H1 (cell line): Measurements from ENCODE around the gene OGT. TPM values are rescaled to one million over a fixed set of nuclear protein-coding genes. Genes with fewer than 3 reads are reported as not detected.

Experiments used
- CTCF ChIA-PET: fragments of 300-600 bp; sonication (Branson Sonifier 250); formaldehyde crosslinking; loops from one replicate; lab custom pipeline; 2021; ENCODE audit not compliant: partially characterized antibody; lab: Charles Lee
- POLR2A ChIA-PET: fragments of 300-600 bp; sonication (Branson Sonifier 250); formaldehyde crosslinking; loops from one replicate; lab custom pipeline; 2021; ENCODE audit warnings: inconsistent platforms; ENCODE audit not compliant: partially characterized antibody; lab: Charles Lee
- DNase-seq, 2 experiments: peaks; one replicate each; pipeline versions ENCODE4 v3.0.0 to v3.0.0-alpha.2; 2010 to 2022; ENCODE audit warnings: low spot score in 2 of 2, low read depth in 1 of 2, mixed read lengths in 1 of 2
- FAIRE-seq: peaks from 2 replicates; lab custom pipeline; 2011; peaks lifted over from hg19 to GRCh38; lab: Jason Lieb, UNC
- H2AFZ ChIP-seq: 2 replicates; pipeline ENCODE4 v1.8.1; 2012; ENCODE audit warnings: low read length, inconsistent platforms
- H2AK5ac ChIP-seq: 2 replicates; pipeline ENCODE4 v1.6.1; 2013; ENCODE audit warnings: low read depth, low read length
- H2BK120ac ChIP-seq: replicated peaks from 2 replicates; pipeline ENCODE3; 2013; ENCODE audit warnings: low read depth, low read length, inconsistent platforms
- H2BK12ac ChIP-seq: 2 replicates; pipeline ENCODE4 v1.6.1; 2013; ENCODE audit warnings: low read depth, low read length
- H2BK15ac ChIP-seq: 2 replicates; pipeline ENCODE4 v1.6.1; 2013; ENCODE audit warnings: low read length
- H2BK20ac ChIP-seq: 2 replicates; pipeline ENCODE4 v1.6.1; 2013; ENCODE audit warnings: low read length
- H2BK5ac ChIP-seq: 2 replicates; pipeline ENCODE4 v1.6.1; 2013; ENCODE audit warnings: low read depth, low read length
- H3K14ac ChIP-seq: 2 replicates; pipeline ENCODE4 v1.6.1; 2013; ENCODE audit warnings: inconsistent platforms; ENCODE audit not compliant: insufficient read length
- H3K18ac ChIP-seq: 2 replicates; pipeline ENCODE4 v1.6.1; 2013; ENCODE audit warnings: low read length; ENCODE audit errors: extremely low read depth
- H3K23ac ChIP-seq: 2 replicates; pipeline ENCODE4 v1.6.1; 2013; ENCODE audit warnings: inconsistent platforms; ENCODE audit not compliant: insufficient read length
- H3K23me2 ChIP-seq: 2 replicates; pipeline ENCODE4 v1.6.1; 2013; ENCODE audit warnings: low read depth, low read length
- H3K27ac ChIP-seq: 2 replicates; pipeline ENCODE4 v1.6.1; 2011; ENCODE audit warnings: low read depth, low read length, inconsistent platforms
- H3K27me3 ChIP-seq, 4 experiments: replicated peaks in 1 of 4; 1 replicate in 1 of 4; 2 replicates in 3 of 4; pipeline versions ENCODE4 v1.6.1 to v1.8.1; 2011 to 2013; ENCODE audit warnings: low read length in 3 of 4, mild to moderate bottlenecking in 3 of 4, inconsistent platforms in 2 of 4, mixed read lengths in 2 of 4, moderate library complexity in 1 of 4; ENCODE audit not compliant: control insufficient read depth in 3 of 4, insufficient read depth in 3 of 4; ENCODE audit errors: extremely low read depth in 1 of 4
- H3K36me3 ChIP-seq, 4 experiments: 2 replicates each; pipeline versions ENCODE4 v1.6.1 to v1.8.1; 2011 to 2013; ENCODE audit warnings: mild to moderate bottlenecking in 4 of 4, low read length in 3 of 4, moderate library complexity in 2 of 4, control low read depth in 1 of 4, inconsistent platforms in 1 of 4; ENCODE audit not compliant: insufficient read depth in 4 of 4, control insufficient read depth in 2 of 4
- H3K4ac ChIP-seq: replicated peaks from 2 replicates; pipeline ENCODE3; 2013; ENCODE audit warnings: low read length, low read depth, mixed read lengths, inconsistent platforms; ENCODE audit not compliant: insufficient read length
- H3K4me1 ChIP-seq, 4 experiments: replicated peaks in 1 of 4; 1 replicate in 1 of 4; 2 replicates in 3 of 4; pipeline versions ENCODE4 v1.6.1 to v1.8.1; 2011 to 2013; ENCODE audit warnings: low read length in 3 of 4, inconsistent platforms in 2 of 4, mixed read lengths in 1 of 4; ENCODE audit not compliant: insufficient read depth in 4 of 4, control insufficient read depth in 3 of 4
- H3K4me2 ChIP-seq, 2 experiments: 2 replicates each; pipeline versions ENCODE4 v1.6.1 to v1.8.1; 2011 to 2013; ENCODE audit warnings: low read depth in 2 of 2, low read length in 2 of 2, control low read depth in 1 of 2, inconsistent platforms in 1 of 2, mild to moderate bottlenecking in 1 of 2; ENCODE audit not compliant: insufficient read depth in 1 of 2
- H3K4me3 ChIP-seq, 4 experiments: fragments of 200-600, 300-600 bp in 1 of 4; sonication (generic), shearing (Covaris generic), sonication (Bioruptor Twin) in 1 of 4; 2 replicates each; pipeline versions ENCODE4 v1.5.1 to v1.8.1; 2011 to 2016; ENCODE audit warnings: low read length in 4 of 4, low read depth in 3 of 4, control low read depth in 2 of 4, inconsistent platforms in 2 of 4, mild to moderate bottlenecking in 2 of 4, mixed read lengths in 1 of 4, moderate library complexity in 1 of 4; ENCODE audit not compliant: insufficient read depth in 2 of 4; ENCODE audit errors: extremely low read depth in 1 of 4
- H3K56ac ChIP-seq: replicated peaks from 2 replicates; pipeline ENCODE3; 2013; ENCODE audit warnings: low read depth, mild to moderate bottlenecking, mixed read lengths, low read length, inconsistent platforms; ENCODE audit not compliant: insufficient read length
- H3K79me1 ChIP-seq: 2 replicates; pipeline ENCODE4 v1.6.1; 2013; ENCODE audit warnings: low read depth, low read length, control low read depth
- H3K79me2 ChIP-seq, 2 experiments: 2 replicates each; pipeline versions ENCODE4 v1.6.1 to v1.8.1; 2012 to 2013; ENCODE audit warnings: low read length in 2 of 2, mild to moderate bottlenecking in 2 of 2, inconsistent platforms in 1 of 2; ENCODE audit not compliant: insufficient read depth in 2 of 2, control insufficient read depth in 1 of 2
- H3K9ac ChIP-seq, 4 experiments: replicated peaks in 1 of 4; 1 replicate in 1 of 4; 2 replicates in 3 of 4; pipeline versions ENCODE4 v1.6.1 to v1.8.1; 2011 to 2013; ENCODE audit warnings: low read depth in 3 of 4, low read length in 3 of 4, control low read depth in 2 of 4, mild to moderate bottlenecking in 2 of 4, moderate library complexity in 2 of 4, inconsistent platforms in 1 of 4; ENCODE audit errors: extremely low read depth in 1 of 4
- H3K9me3 ChIP-seq, 2 experiments: 2 replicates each; pipeline versions ENCODE4 v1.6.1 to v1.8.1; 2012 to 2013; ENCODE audit warnings: mild to moderate bottlenecking in 2 of 2, moderate library complexity in 2 of 2, control low read depth in 1 of 2, inconsistent platforms in 1 of 2, low read depth in 1 of 2, low read length in 1 of 2, mixed read lengths in 1 of 2; ENCODE audit not compliant: insufficient read depth in 2 of 2
- H4K20me1 ChIP-seq, 2 experiments: replicated peaks in 1 of 2; 2 replicates each; pipeline versions ENCODE3 to v1.8.1; 2011 to 2013; ENCODE audit warnings: inconsistent platforms in 2 of 2, low read length in 2 of 2, mild to moderate bottlenecking in 1 of 2; ENCODE audit not compliant: insufficient read depth in 2 of 2, control insufficient read depth in 1 of 2
- H4K5ac ChIP-seq: 2 replicates; pipeline ENCODE4 v1.6.1; 2013; ENCODE audit warnings: low read length, low read depth, mixed read lengths, inconsistent platforms; ENCODE audit not compliant: insufficient read length
- H4K8ac ChIP-seq: 2 replicates; pipeline ENCODE4 v1.8.0; 2013; ENCODE audit warnings: mild to moderate bottlenecking, moderate library complexity, low read length, inconsistent platforms; ENCODE audit not compliant: insufficient read depth; ENCODE audit errors: extremely low read depth
- H4K91ac ChIP-seq: replicated peaks from 2 replicates; pipeline ENCODE3; 2013; ENCODE audit warnings: low read length, mixed read lengths, inconsistent platforms; ENCODE audit not compliant: insufficient read length
- ATF3 ChIP-seq: IDR thresholded peaks from 2 replicates; pipeline ENCODE4 v1.6.1; 2011; ENCODE audit warnings: low read depth, mild to moderate bottlenecking, low read length; ENCODE audit not compliant: insufficient read depth
- CBX8 ChIP-seq: fragments of 300-800, 300-1000 bp; sonication (generic); IDR thresholded peaks from 2 replicates; pipeline ENCODE4 v1.7.1; 2016; ENCODE audit warnings: low read depth, low read length, borderline replicate concordance
- CHD2 ChIP-seq: IDR thresholded peaks from 2 replicates; pipeline ENCODE4 v1.6.1; 2012; ENCODE audit warnings: low read length, improper control_type of control experiment
- EGR1 ChIP-seq: IDR thresholded peaks from 2 replicates; pipeline ENCODE4 v1.6.1; 2011; ENCODE audit warnings: low read depth, low read length, borderline replicate concordance
- JUND ChIP-seq: IDR thresholded peaks from 2 replicates; pipeline ENCODE4 v1.6.1; 2011; ENCODE audit warnings: mild to moderate bottlenecking, improper control_type of control experiment, low read length
- MAX ChIP-seq: IDR thresholded peaks from 2 replicates; pipeline ENCODE4 v1.6.1; 2012; ENCODE audit warnings: inconsistent platforms
- NANOG ChIP-seq: IDR thresholded peaks from 2 replicates; pipeline ENCODE4 v1.6.1; 2011; ENCODE audit warnings: low read length, low read depth, mild to moderate bottlenecking, inconsistent platforms; ENCODE audit not compliant: insufficient read depth, poor library complexity, severe bottlenecking
- PHF8 ChIP-seq: fragments of 200-600 bp; sonication (generic); conservative IDR thresholded peaks from 2 replicates; pipeline ENCODE4 v1.7.1; 2012; ENCODE audit warnings: low read depth, mild to moderate bottlenecking, inconsistent platforms, low read length, moderate library complexity
- SRF ChIP-seq: IDR thresholded peaks from 2 replicates; pipeline ENCODE4 v1.6.1; 2011; ENCODE audit warnings: mild to moderate bottlenecking, low read depth, low read length, moderate library complexity
- SUZ12 ChIP-seq: fragments of 200-600 bp; sonication (generic); IDR thresholded peaks from 2 replicates; pipeline ENCODE4 v1.6.1; 2012; ENCODE audit warnings: mild to moderate bottlenecking, inconsistent platforms, low read length, moderate library complexity, mixed read lengths
- TEAD4 ChIP-seq: IDR thresholded peaks from 2 replicates; pipeline ENCODE4 v1.6.1; 2012; ENCODE audit warnings: low read depth, low read length, inconsistent platforms, mixed read lengths
- USF2 ChIP-seq: IDR thresholded peaks from 2 replicates; pipeline ENCODE4 v1.6.1; 2011; ENCODE audit warnings: low read length, improper control_type of control experiment
- WGBS, 2 experiments: shearing (Covaris generic) in 1 of 2; methylation state at CpG; one replicate each; pipeline versions ENCODE4 v1.1.6 to v1.1.7; 2013 to 2015; ENCODE audit warnings: low lambda C conversion rate in 2 of 2, mixed read lengths in 2 of 2, inconsistent platforms in 1 of 2, low coverage in 1 of 2, missing lambda C conversion rate in 1 of 2; ENCODE audit not compliant: insufficient replicate concordance in 2 of 2, insufficient coverage in 1 of 2, insufficient read length in 1 of 2; ENCODE audit errors: extremely low coverage in 1 of 2, missing lambda C conversion rate in 1 of 2; 5-methylcytosine and 5-hydroxymethylcytosine counted together
- polyA plus RNA-seq, 7 experiments: library from polyadenylated mRNA; depleted of rRNA in 3 of 7; stranded (reverse) in 5 of 7; unstranded in 2 of 7; fragments of >200 nt in 5 of 7; fragments of 200-250 nt in 2 of 7; gene quantifications; 1 replicate in 5 of 7; 2 replicates in 1 of 7; 4 replicates in 1 of 7; pipeline versions ENCODE4 v1.2.1 to v1.2.3, GENCODE V29; 2011 to 2013; ENCODE audit warnings: missing spikeins in 2 of 7, mixed read lengths in 2 of 7
- total RNA-seq: library from RNA; stranded (reverse); fragmentation: NEBNext Ultra II Directional; extraction: Animal tissue kit (Norgen Biotek cat#: 25700); gene quantifications from 2 replicates; pipeline ENCODE4 v1.2.1, GENCODE V29; 2021

The OGT gene
- total and polyA plus RNA-seq, 2 of the 8 experiments (the other 6 are each of a cell fraction or from before 2014, with no cell fraction given): 130 to 169 TPM

DNA sequence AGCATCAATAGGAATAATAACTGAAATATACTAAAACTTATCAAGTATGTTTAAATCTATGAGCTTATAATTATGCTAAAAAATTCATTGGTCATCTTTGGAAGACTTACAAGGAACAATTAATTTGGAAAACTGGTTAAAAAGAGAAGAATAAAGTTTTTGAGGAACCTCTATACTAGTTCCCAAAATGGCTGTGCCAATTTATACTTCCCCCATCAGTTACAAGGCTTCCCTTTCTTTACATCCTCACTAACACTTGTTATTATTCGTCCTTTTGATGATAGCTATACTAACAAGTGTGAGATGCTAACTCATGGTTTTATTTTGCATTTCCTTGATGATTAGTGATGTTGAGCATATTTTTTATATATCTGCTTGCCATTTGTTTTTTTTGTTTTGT lies 17.1 kb downstream of the OGT start:
- FAIRE-seq: no peak
- Histone ChIP-seq H4K8ac (no peak overlapping the region), H2BK12ac (no peak overlapping the region), H4K91ac (no peak overlapping the region), H3K4me2 (no peak overlapping the region), H3K18ac (no peak overlapping the region), H3K56ac (no peak overlapping the region), H2AK5ac (no peak overlapping the region), H3K4me1 (no peaks in the 10 kb centered on the region), H3K27me3 (no peaks in the 10 kb centered on the region), H3K36me3 (peaks cover 8 to 63% (median 26%) of the 10 kb centered on the region in 4 experiments), H2BK15ac (no peak overlapping the region), H2BK20ac (no peak overlapping the region), H4K5ac (no peak overlapping the region), H3K4ac (no peak overlapping the region), H3K79me2 (peaks cover 0 to 55% of the 10 kb centered on the region in 2 experiments; a peak in 2 of 4 replicates), H2BK120ac (no peak overlapping the region), H3K79me1 (no peaks in the 10 kb centered on the region), H2BK5ac (no peak overlapping the region), H3K27ac (no peak overlapping the region), H3K9me3 (no peaks in the 10 kb centered on the region), H3K4me3 (no peak overlapping the region), H3K9ac (no peak overlapping the region), H4K20me1 (peaks cover 0 to 10% of the 10 kb centered on the region in 2 experiments), H3K23ac (no peak overlapping the region), H3K23me2 (no peaks in the 10 kb centered on the region), H3K14ac (no peak overlapping the region), H2AFZ (no peak overlapping the region)
- POLR2A ChIA-PET: interaction anchor here (2.6 kb wide), 2 partner anchors 11 to 16 kb away, joined by 7 to 24 read pairs; partner anchors contain the start of gene OGT
- WGBS, 2 experiments: 100% methylated on average over 1 of the region's 1 CpG; no CpG with 5 or more reads in 1 of the 2 experiments
- DNase-seq: no peak
- CTCF ChIA-PET: interaction anchor here (0.7 to 2.1 kb wide), 4 partner anchors 10 to 120 kb away, joined by 3 to 8 read pairs (median 4); no protein-coding TSS in a partner anchor
- no peak for TF ChIP-seq SRF
- no peak for TF ChIP-seq JUND
- TF ChIP-seq NANOG: no peak
- no peak for TF ChIP-seq EGR1
- no peak for TF ChIP-seq CHD2
- TF ChIP-seq CBX8: no peak
- no peak for TF ChIP-seq TEAD4
- no peak for TF ChIP-seq ATF3
- no peak for TF ChIP-seq PHF8
- TF ChIP-seq MAX: no peak
- TF ChIP-seq USF2: no peak
- no peak for TF ChIP-seq SUZ12
